ENCODE results near the gene NEK4.

NEK4 gene

DNA sequence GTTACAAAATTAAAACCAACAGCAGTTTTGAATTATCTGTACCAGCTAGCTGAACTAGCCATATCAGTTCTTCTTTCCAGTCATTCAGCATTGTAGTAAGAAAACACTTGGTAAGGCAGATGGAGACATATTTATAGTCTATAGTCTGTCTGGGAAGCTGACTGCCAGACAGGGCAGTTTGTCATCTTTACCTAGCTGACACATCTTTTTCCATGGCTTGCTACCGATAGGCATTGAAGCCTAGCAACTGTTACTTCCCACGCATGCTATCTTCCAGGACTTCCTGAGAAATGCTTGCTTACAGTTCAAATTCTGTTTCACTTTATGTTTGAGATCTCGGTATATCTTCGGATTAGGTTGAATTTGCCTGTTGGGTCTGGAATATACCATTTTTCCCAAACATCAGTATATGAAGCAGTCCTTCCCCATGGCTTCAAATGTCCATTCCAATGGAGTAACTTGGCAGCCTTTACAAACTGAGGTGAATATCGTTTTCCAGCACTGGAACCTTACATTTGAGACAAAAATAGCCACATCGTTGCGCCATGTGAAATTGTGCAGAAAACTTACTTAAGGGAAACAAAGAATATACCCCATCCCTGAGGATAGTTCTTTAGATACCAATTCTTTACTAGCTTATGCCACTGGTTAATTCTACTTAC is 76.1 kb downstream of the NEK4 start:
- TF ChIP-seq CTCF (IDR thresholded peaks at IDR 0.05; ENCODE audit: extremely low read depth, missing control alignments) = no peak
- no peak for DNase-seq (ENCODE audit: low spot score)

GRCh38 chr3:52693071-52693470 is 77.7 kb downstream of the NEK4 start:
- TF ChIP-seq CTCF (IDR thresholded peaks at IDR 0.05; ENCODE audit: extremely low read depth, missing control alignments) = no peak

DNA sequence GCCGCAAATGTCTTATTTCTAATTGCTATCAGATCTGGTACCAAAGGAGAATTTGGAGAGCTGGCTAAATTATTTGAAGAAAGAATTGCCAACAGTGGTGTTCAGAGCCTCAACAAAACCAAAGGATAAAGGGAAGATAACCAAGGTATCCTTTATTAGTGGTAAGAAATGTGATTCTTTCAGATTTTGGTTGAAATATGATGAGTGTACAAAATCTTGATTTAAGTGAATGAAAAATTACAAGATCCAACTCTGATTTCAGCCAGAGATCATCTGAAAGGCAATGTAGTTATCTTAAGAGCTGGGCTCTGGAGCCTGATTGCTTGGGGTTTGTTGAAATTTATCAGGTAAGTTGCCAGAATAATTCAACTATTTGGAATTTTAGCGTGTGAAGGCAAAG is 80.2 kb downstream of the NEK4 start:
- no peak for TF ChIP-seq CTCF (IDR thresholded peaks at IDR 0.05; ENCODE audit: extremely low read depth, missing control alignments)
- DNase-seq (ENCODE audit: low spot score) = no peak

More at GRCh38 chr3:52693071-52693470, 77.7 kb downstream of the NEK4 start:
- DNase-seq (ENCODE audit: low spot score) = no peak

DNA sequence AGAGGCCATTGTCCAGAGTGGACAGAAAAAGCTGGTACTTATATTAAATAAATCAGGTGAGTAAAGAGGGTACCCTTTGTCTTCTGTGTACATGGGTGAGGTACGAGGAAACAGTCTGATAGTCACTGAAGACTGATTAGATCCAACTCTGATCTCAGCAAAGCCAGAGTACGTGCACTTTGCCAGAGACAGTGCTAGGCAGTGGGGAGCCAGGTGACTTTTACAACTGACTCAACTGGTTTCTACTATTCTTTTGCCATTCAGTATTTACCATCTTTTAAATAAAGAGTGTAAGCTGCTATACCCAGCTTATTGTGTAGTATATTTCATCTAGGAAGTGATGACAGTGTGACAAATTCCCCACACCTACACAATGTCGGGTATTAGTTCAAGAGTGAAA is 81.6 kb downstream of the NEK4 start:
- TF ChIP-seq CTCF (IDR thresholded peaks at IDR 0.05; ENCODE audit: extremely low read depth, missing control alignments) = no peak
- no peak for DNase-seq (ENCODE audit: low spot score)

GRCh38 chr3:52688266-52688665 is 82.5 kb downstream of the NEK4 start:
- no peak for TF ChIP-seq CTCF (IDR thresholded peaks at IDR 0.05; ENCODE audit: extremely low read depth, missing control alignments)
- no peak for DNase-seq (ENCODE audit: low spot score)

- no peak for TF ChIP-seq CTCF (IDR thresholded peaks at IDR 0.05; ENCODE audit: extremely low read depth, missing control alignments)
- DNase-seq (ENCODE audit: low spot score) = peak; percentile 94
Observed at GRCh38 chr3:52685709-52686691, 84.7 kb downstream of the NEK4 start, which contains the start of the genes GNL3 and PBRM1. Gene GNL3 (plus strand): TSS chr3:52686032. CDS start chr3:52686093, 61 bp downstream. Gene PBRM1 (minus strand): TSS chr3:52685913.

GRCh38 chr3:52685285-52685708 is 85.4 kb downstream of the NEK4 start:
- TF ChIP-seq CTCF (IDR thresholded peaks at IDR 0.05; ENCODE audit: extremely low read depth, missing control alignments) = no peak
- peak; percentile 97 for DNase-seq (ENCODE audit: low spot score)
